Activated CD4-positive, alpha-beta T cell treated with anti-CD3 and anti-CD28 coated beads, Interleukin-2, amount 50 U/mL, for 16 hours (primary cell): Measurements from ENCODE around the gene TSPO2.

ENCODE experiments used
- DNase-seq: peaks from one replicate; pipeline ENCODE4 v3.0.0-alpha.2; 2020

The TSPO2 gene

GRCh38 chr6:41027799-41028560 is 14.3 kb upstream of the TSPO2 start:
- peak; percentile 80 for DNase-seq

GRCh38 chr6:41028561-41029412 is 13.5 kb upstream of the TSPO2 start:
- DNase-seq: no peak

GRCh38 chr6:41032830-41033229 is 9.4 kb upstream of the TSPO2 start:
- no peak for DNase-seq

GRCh38 chr6:41033776-41034175 is 8.5 kb upstream of the TSPO2 start:
- no peak for DNase-seq

- no peak for DNase-seq
These were observed 6.1 kb upstream of the TSPO2 start for GRCh38 chr6:41036186-41036585.

- no peak for DNase-seq
These were observed 5.7 kb upstream of the TSPO2 start for GRCh38 chr6:41036601-41037000.

- DNase-seq: no peak
These were observed 5.0 kb upstream of the TSPO2 start for GRCh38 chr6:41037107-41037900.

GRCh38 chr6:41038205-41038604 is 4.1 kb upstream of the TSPO2 start:
- no peak for DNase-seq

- peak; percentile 57 for DNase-seq
These were observed 2.9 kb upstream of the TSPO2 start, which contains the start of gene UNC5CL for GRCh38 chr6:41039060-41039998. UNC5CL (minus strand) TSS chr6:41039221; CDS start chr6:41035074, 4,147 bp downstream.

- peak; percentile 30 for DNase-seq
These were observed 1.9 kb upstream of the TSPO2 start for GRCh38 chr6:41040101-41040939.

- no peak for DNase-seq
These were observed 1.2 kb upstream of the TSPO2 start for GRCh38 chr6:41040940-41041536.

GRCh38 chr6:41043151-41043550 is 884 bp downstream of the TSPO2 start:
- no peak for DNase-seq

- no peak for DNase-seq
These were observed 3.4 kb downstream of the TSPO2 start for GRCh38 chr6:41045664-41046063.

GRCh38 chr6:41046084-41046483 is 3.8 kb downstream of the TSPO2 start:
- DNase-seq: no peak

GRCh38 chr6:41047306-41047705 is 5.0 kb downstream of the TSPO2 start:
- DNase-seq: no peak

- no peak for DNase-seq
These were observed 5.8 kb downstream of the TSPO2 start for GRCh38 chr6:41047745-41048732.

GRCh38 chr6:41049521-41049920 is 7.3 kb downstream of the TSPO2 start:
- no peak for DNase-seq

GRCh38 chr6:41049955-41050354 is 7.7 kb downstream of the TSPO2 start:
- no peak for DNase-seq

GRCh38 chr6:41050536-41050935 is 8.3 kb downstream of the TSPO2 start:
- DNase-seq: no peak
